Astrocyte (in vitro differentiated cells and primary cell): ENCODE data around the gene FRMD4B.

Source experiments
- EZH2 ChIP-seq: IDR thresholded peaks from 2 replicates; pipeline ENCODE4 v1.6.1; 2012; ENCODE audit warnings: mild to moderate bottlenecking, low read length, inconsistent platforms; ENCODE audit not compliant: insufficient read depth
- TF ChIP-seq, protein P1 (sequence below): IDR thresholded peaks from 2 replicates; pipeline ENCODE4 v1.5.1; 2011; ENCODE audit warnings: low read depth, mild to moderate bottlenecking, inconsistent platforms, low read length, moderate library complexity; ENCODE audit not compliant: insufficient read depth

DNA sequence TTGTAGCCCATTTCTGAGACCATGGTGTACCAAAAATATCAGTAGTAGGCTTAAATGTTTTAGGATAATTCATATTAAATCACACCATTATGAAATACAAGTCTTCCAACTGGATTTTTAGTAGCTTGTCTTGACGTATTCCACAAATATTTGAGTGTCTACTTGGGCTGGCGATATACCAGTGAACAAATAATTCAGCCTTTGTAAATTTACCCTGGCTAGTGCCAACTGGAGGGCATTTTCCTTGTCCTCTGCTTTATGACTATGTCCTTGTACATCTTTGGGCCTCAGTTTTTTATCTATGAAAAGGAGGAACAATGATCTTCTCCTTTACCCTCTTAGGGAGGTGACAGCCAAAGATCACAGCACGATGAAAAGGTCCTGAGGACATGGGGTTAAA, 114.8 kb downstream of the FRMD4B start:
- no peak for TF ChIP-seq EZH2
- TF ChIP-seq, protein P1, sequence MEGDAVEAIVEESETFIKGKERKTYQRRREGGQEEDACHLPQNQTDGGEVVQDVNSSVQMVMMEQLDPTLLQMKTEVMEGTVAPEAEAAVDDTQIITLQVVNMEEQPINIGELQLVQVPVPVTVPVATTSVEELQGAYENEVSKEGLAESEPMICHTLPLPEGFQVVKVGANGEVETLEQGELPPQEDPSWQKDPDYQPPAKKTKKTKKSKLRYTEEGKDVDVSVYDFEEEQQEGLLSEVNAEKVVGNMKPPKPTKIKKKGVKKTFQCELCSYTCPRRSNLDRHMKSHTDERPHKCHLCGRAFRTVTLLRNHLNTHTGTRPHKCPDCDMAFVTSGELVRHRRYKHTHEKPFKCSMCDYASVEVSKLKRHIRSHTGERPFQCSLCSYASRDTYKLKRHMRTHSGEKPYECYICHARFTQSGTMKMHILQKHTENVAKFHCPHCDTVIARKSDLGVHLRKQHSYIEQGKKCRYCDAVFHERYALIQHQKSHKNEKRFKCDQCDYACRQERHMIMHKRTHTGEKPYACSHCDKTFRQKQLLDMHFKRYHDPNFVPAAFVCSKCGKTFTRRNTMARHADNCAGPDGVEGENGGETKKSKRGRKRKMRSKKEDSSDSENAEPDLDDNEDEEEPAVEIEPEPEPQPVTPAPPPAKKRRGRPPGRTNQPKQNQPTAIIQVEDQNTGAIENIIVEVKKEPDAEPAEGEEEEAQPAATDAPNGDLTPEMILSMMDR, result no peak
